ENCODE results near the gene KRTAP5-9.
"Not testable (repeated sequence)": the region's sequence is repeated elsewhere in the genome, so short reads cannot be mapped to it uniquely, and the experiment has no call there.

Gene KRTAP5-9

DNA sequence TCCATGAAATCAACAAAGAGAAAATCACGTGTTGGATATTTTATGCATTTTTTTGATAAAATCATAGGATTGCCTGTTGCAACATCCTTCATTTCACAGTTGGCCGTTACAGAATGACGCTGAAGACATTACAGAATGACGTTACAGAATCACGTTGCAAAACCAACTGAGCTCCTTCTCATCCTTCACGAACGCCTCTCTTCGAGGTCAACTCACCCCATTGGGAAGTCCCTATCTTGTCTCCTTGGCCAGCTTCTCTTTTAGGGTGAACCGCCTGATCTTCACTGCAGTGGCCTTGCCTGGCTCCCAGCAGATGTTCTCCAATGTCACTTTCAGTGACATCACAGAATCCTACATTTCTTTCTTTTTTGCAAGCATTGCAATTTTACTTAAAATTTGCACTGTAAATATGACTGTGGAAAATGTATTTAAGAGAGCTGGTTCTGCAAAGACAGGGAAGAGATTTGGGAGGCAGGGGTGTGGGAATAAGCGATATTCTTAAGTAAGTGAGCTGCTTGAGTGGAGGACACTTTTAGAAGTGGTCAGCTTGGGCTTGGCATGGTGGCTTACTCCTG is 16.1 kb upstream of the KRTAP5-9 start:
- DNase-seq: no peak

GRCh38 chr11:71534711-71535608 is 13.3 kb upstream of the KRTAP5-9 start:
- DNase-seq; intact Hi-C loops (cut with DNase I): not testable (repeated sequence)

More for the DNA sequence above, 16.1 kb upstream of the KRTAP5-9 start:
- intact Hi-C loops (cut with DNase I): no loop called here

DNA sequence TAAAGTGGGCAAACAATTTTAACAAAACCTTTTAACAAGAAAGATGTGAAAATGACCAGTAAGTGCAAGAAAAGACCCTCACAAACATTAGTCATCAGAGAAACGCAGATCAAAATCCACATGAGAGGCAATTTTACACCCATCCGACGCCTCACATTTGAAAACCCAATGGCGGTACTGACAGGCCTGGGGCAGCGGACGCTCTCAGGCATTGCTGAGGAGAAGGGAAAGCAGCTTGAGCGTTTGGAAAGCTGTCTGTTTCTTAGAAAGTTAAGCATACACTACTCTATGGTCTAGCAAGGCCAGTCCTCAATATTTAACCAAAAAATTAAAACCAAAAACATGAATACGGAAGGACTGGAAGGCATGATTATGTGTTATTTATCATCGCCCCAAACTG is 12.4 kb upstream of the KRTAP5-9 start:
- DNase-seq: no peak
- intact Hi-C loops (cut with DNase I): no loop called here

GRCh38 chr11:71537537-71537936 is 10.7 kb upstream of the KRTAP5-9 start:
- intact Hi-C loops (cut with DNase I): no loop called here

GRCh38 chr11:71537977-71538665 is 10.1 kb upstream of the KRTAP5-9 start, which contains the start of gene KRTAP5-8:
KRTAP5-8 (plus strand) TSS chr11:71538025; CDS start chr11:71538056, 31 bp downstream.
- DNase-seq: peak in 1 of 10 donors; percentile 26
- intact Hi-C loops (cut with DNase I): not testable (repeated sequence)

More at GRCh38 chr11:71537537-71537936, 10.7 kb upstream of the KRTAP5-9 start:
- DNase-seq: peak in 1 of 10 donors; percentile 55

DNA sequence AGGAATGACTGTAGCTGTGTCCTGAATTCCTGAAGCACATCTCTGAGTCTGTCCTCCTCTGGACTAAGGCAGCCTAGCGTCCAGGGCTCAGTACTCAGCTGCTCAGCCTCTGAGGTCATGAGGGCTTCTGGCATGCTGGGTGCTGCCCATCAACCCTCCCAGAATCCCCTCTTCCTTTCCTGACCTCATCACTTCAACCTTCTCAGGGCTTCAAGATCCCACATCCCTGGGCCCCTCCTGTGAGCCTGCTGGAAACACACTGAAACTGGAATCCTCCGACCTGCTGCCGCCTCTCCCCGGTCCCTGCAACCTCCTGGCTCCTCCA is 9.6 kb upstream of the KRTAP5-9 start:
- peak in 1 of 10 donors; percentile 22 for DNase-seq
- intact Hi-C loops (cut with DNase I): no loop called here

DNA sequence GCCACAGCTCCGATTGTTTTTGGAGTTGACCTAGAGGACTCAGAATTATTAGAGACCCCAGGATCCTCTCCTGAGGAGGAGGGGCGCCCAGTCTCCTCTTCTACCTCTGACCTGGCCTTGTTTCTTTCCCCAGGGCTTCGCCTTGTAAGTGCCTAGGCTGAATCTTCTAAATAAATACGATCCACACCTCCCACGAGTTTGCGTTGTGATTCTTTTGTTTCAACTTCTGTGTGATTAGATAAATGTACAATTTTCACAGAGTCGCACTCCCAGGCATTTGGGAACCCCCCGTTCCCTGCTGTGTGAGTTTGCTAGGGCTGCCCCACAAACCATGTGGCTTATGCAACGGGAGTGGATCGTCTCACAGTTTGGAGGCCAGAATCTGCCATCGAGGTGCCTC is 9.2 kb upstream of the KRTAP5-9 start:
- intact Hi-C loops (cut with DNase I): no loop called here
- peak in 1 of 10 donors; percentile 18 for DNase-seq

DNA sequence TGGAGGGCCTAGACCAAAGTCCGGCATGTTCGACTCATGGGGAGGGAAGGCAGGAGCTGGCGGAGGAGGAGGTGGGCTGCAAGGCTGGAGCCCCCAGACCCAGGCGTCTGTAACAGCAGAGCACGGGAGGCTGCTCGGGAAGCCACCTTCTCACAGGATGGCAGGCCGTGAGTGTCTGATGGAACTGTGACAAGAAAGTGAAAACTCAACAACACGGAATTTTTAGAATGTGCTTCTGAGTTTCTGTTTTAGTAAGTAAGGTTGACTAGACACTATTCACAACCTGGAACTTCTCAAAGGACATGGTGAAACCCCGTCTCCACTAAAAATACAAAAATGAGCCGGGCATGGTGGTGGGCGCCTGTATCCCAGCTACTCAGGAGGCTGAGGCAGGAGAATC is 8.2 kb upstream of the KRTAP5-9 start:
- DNase-seq; intact Hi-C loops (cut with DNase I): not testable (repeated sequence)

GRCh38 chr11:71540521-71541304 is 7.5 kb upstream of the KRTAP5-9 start:
- DNase-seq; intact Hi-C loops (cut with DNase I): not testable (repeated sequence)

DNA sequence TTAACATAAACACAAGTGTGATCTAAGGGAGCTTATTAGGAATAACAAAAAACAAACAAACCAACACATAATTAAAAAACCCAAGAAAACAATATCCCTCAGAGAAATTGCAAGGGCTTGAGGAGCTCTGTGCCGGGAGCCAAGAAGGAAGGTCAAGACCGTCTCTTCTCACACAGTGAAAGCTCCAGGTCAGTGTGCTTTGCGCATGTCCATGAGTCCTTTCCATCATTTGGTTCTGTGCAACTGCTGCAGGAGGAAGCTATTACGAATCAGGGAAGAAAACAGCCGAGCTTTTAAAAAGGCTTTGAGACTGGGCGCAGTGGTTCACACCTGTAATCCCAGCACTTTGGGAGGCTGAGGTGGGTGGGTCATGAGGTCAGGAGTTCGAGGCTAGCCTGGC is 5.8 kb upstream of the KRTAP5-9 start:
- no peak for DNase-seq

GRCh38 chr11:71542879-71543777 is 5.1 kb upstream of the KRTAP5-9 start:
- intact Hi-C loops (cut with DNase I): no loop called here
- no peak for DNase-seq

More for the DNA sequence above, 5.8 kb upstream of the KRTAP5-9 start:
- intact Hi-C loops (cut with DNase I): no loop called here

DNA sequence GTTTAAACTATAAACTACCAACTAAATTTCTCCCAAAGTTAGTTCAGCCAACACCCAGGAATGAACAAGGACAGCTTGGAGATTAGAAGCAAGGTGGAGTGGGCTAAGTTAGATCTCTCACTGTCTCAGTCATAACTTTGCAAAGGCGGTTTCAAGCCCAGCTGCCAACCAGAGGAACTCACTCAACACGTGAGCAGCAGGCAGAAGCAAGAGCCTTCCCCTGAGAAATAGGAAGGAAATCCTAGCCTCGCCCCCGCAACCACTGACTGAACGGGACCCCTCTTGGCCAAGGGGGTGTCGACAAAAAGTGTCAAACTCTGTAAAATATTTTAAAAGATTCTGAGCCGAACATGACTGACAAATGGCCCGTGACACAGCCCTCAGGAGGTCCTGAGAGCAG is 4.4 kb upstream of the KRTAP5-9 start:
- intact Hi-C loops (cut with DNase I): no loop called here
- DNase-seq: no peak

- no peak for DNase-seq
- intact Hi-C loops (cut with DNase I): no loop called here
Observed at GRCh38 chr11:71544525-71545214, 3.5 kb upstream of the KRTAP5-9 start.

DNA sequence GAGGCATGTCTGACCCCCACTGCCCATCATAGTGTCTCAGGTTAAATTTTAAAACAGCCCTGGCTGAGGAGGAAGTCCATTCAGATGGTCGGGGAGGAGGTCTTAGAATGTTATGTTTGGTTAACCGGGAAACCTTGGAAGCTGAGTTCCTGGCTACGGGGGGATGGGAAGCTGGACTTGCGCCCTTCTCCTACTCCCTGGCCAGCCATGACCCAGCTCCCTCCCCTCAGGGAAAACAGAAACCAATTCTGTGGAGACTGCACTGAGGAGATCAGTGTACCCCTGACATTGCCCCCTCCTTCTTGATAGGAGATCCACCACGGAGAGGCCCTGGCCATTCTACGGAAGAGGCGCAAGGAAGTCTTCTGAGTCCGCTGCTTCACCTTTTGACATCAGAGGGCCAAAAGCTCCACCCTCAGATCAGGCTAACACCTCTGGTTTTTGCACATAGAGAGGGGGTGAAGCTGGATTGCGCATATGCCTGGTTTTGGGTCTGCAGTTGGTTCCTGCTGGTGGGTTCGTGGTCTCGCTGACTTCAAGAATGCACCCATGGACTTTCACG is 2.7 kb upstream of the KRTAP5-9 start:
- no peak for DNase-seq

GRCh38 chr11:71548716-71549151 is 514 bp downstream of the KRTAP5-9 start:
- DNase-seq: no peak
- intact Hi-C loops (cut with DNase I): no loop called here

More for the DNA sequence above, 2.7 kb upstream of the KRTAP5-9 start:
- intact Hi-C loops (cut with DNase I): no loop called here

DNA sequence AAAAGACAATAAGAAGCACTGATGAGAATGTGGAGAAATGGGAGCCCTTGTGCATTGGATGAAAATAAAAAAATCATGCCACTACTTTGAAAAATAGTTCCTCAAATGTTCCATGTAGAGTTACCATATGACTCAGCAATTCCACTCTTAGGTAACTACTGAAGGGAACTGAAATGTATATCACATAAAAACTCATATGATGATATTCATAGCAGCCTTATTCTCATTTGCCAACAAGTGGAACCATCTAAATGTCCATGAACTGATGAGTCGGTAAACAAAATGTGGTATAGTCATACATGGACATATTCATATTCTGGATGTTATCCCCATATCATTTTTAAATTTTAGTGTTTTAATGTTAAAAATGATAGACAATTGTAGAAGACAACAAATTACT is 3.5 kb downstream of the KRTAP5-9 start:
- no peak for DNase-seq
- intact Hi-C loops (cut with DNase I): no loop called here

DNA sequence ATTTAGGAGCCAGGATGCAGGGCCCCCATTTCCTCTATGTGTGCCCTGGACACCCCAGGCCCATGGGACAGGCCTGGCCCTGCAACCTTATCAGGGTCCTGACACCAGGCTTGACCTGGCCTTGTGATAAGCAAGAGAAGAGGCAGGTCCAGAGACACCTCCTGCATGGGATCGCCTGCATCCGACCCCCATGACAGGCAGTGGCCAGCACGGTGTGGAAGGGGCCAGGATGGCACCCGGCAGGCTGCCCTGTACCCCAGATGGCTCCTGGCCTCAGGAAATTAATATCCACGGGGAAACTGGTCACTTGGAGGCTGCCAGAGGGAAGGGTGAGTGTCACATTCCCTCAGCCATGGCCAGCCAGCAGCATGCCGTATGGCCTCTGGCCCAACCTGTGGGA is 6.8 kb downstream of the KRTAP5-9 start:
- intact Hi-C loops (cut with DNase I): no loop called here
- no peak for DNase-seq

DNA sequence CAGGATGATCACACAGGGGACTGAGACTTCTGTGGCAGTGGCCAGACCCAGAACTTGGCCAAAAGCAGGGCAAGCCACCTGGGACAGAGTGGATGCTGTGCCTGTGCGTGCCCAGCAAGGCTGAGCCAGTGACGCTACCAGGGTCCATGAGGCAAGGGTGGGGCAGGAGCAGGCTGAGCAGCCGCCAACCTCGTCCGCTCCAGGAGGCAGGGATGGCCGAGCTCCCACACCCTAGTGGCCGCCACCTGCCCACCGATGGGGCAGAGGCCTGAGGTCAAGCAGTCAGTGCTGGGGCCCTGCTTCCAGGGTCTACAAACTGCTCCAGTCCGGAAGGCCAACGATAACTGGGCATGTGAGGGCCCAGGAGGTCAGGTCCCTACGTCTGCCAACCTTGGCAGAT is 7.3 kb downstream of the KRTAP5-9 start:
- no peak for DNase-seq
- intact Hi-C loops (cut with DNase I): no loop called here
